WTC11 (cell line): ENCODE results near the gene CHMP1B. TPM values are rescaled to one million over a fixed set of nuclear protein-coding genes. Genes with fewer than 3 reads are reported as not detected.
A peak's percentile ranks its signal among the peaks of the same experiment; 100 is the strongest.

Experiments
- ATAC-seq: fragments of 200-7000 bp; cut with Tn5 transposase; 2 replicates; pipeline ENCODE4 v1.10.0; 2021; ENCODE audit warnings: mild to moderate bottlenecking, moderate library complexity
- CTCF ChIA-PET: fragments of 300-600 bp; sonication (Branson Sonifier 250); formaldehyde crosslinking; loops from one replicate; lab custom pipeline; 2021; ENCODE audit warnings: antibody characterized with exemption; lab: Charles Lee
- POLR2A ChIA-PET: fragments of 350-600 bp; sonication (Branson Sonifier 250); formaldehyde crosslinking; loops from one replicate; lab custom pipeline; 2021; ENCODE audit warnings: antibody characterized with exemption; lab: Charles Lee
- DNase-seq: peaks from one replicate; pipeline ENCODE4 v3.0.0; 2021; ENCODE audit warnings: low spot score
- H3K27ac Mint-ChIP-seq: 2 replicates; pipeline ENCODE4 v1.8.0; 2021; ENCODE audit warnings: mixed read lengths
- H3K27me3 Mint-ChIP-seq: 2 replicates; pipeline ENCODE4 v1.8.0; 2021; ENCODE audit warnings: low read depth, mild to moderate bottlenecking, moderate library complexity, mixed read lengths
- H3K36me3 Mint-ChIP-seq: 2 replicates; pipeline ENCODE4 v1.8.0; 2021; ENCODE audit warnings: mixed read lengths
- H3K4me1 Mint-ChIP-seq: 2 replicates; pipeline ENCODE4 v1.8.0; 2022; ENCODE audit warnings: mixed read lengths
- H3K4me3 Mint-ChIP-seq: 2 replicates; pipeline ENCODE4 v1.8.0; 2021; ENCODE audit warnings: mild to moderate bottlenecking, moderate library complexity, mixed read lengths
- H3K9me3 Mint-ChIP-seq: 2 replicates; pipeline ENCODE4 v1.8.0; 2021; ENCODE audit warnings: mixed read lengths
- GABPB1 ChIP-seq: sonication (generic); formaldehyde crosslinking; IDR thresholded peaks from 2 replicates; pipeline ENCODE4 v1.8.1; 2023; ENCODE audit warnings: mild to moderate bottlenecking, missing genetic modification reagents
- JUN ChIP-seq: sonication (generic); formaldehyde crosslinking; IDR thresholded peaks from 2 replicates; pipeline ENCODE4 v1.8.0; 2023; ENCODE audit warnings: mild to moderate bottlenecking, missing genetic modification reagents
- ZNF671 ChIP-seq: fragments of 250-450 bp; sonication (Bioruptor Pico); IDR thresholded peaks from 2 replicates; pipeline ENCODE4 v1.8.0; 2021; ENCODE audit warnings: mild to moderate bottlenecking
- total RNA-seq: library from RNA; stranded (reverse); gene quantifications from 3 replicates; pipeline ENCODE4 v1.2.3, GENCODE V29; 2021
- TF ChIP-seq, protein P1 (sequence below): sonication (generic); formaldehyde crosslinking; IDR thresholded peaks from 2 replicates; pipeline ENCODE4 v1.8.1; 2022; ENCODE audit warnings: missing genetic modification reagents, borderline replicate concordance
- TF ChIP-seq, protein P2 (sequence below): sonication (generic); formaldehyde crosslinking; IDR thresholded peaks from 2 replicates; pipeline ENCODE4 v1.8.0; 2022; ENCODE audit warnings: missing genetic modification reagents
- TF ChIP-seq, protein P3 (sequence below): sonication (generic); formaldehyde crosslinking; IDR thresholded peaks from 2 replicates; pipeline ENCODE4 v1.8.1; 2023; ENCODE audit warnings: mild to moderate bottlenecking, moderate library complexity, missing genetic modification reagents
- TF ChIP-seq, protein P4 (sequence below): sonication (generic); formaldehyde crosslinking; IDR thresholded peaks from 2 replicates; pipeline ENCODE4 v1.8.1; 2023; ENCODE audit warnings: mild to moderate bottlenecking, missing genetic modification reagents, borderline replicate concordance
- TF ChIP-seq, protein P5 (sequence below): fragments of 200-600 bp; IDR thresholded peaks from 2 replicates; pipeline ENCODE4 v1.8.0; 2022; ENCODE audit warnings: antibody characterized with exemption
- TF ChIP-seq, protein P6 (sequence below): sonication (generic); formaldehyde crosslinking; IDR thresholded peaks from 2 replicates; pipeline ENCODE4 v1.8.0; 2022; ENCODE audit warnings: mild to moderate bottlenecking, missing genetic modification reagents

The CHMP1B gene
- total RNA-seq, 1 experiment from 2014 or later = 37.2 TPM

DNA sequence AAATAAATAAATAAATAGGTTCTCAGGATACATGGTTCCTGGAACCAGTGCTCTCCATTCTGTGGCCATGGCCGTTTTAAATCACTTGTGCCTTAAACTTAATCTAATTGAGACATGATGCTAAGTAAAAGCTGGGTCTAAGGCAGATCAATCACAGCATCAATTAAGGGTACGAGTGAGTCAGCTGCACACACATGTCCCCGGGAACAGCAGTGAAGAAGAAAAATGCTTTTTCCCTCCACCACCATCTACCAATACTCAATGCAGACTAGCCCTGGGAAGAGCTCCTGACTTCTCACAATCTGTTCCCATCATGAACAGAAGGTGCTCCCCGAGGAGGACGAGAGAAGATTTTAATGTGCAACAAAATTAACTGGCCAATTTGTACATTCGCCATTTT is 6.8 kb upstream of the CHMP1B start:
- ATAC-seq = no peak
- Mint-ChIP-seq H3K27ac (peak overlapping the region; percentile 60; the same call in 1 of the 2 replicates), H3K4me3 (no peak overlapping the region), H3K9me3 (no peaks in the 10 kb centered on the region), H3K27me3 (no peaks in the 10 kb centered on the region), H3K36me3 (no peaks in the 10 kb centered on the region), H3K4me1 (peaks cover 7% of the 10 kb centered on the region)
- TF ChIP-seq GABPB1 (CRISPR knock-in tag) (no peak), ZNF671 (no peak)
- TF ChIP-seq, protein P1, sequence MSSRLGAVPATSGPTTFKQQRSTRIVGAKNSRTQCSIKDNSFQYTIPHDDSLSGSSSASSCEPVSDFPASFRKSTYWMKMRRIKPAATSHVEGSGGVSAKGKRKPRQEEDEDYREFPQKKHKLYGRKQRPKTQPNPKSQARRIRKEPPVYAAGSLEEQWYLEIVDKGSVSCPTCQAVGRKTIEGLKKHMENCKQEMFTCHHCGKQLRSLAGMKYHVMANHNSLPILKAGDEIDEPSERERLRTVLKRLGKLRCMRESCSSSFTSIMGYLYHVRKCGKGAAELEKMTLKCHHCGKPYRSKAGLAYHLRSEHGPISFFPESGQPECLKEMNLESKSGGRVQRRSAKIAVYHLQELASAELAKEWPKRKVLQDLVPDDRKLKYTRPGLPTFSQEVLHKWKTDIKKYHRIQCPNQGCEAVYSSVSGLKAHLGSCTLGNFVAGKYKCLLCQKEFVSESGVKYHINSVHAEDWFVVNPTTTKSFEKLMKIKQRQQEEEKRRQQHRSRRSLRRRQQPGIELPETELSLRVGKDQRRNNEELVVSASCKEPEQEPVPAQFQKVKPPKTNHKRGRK (CRISPR knock-in tag) = no peak
- TF ChIP-seq, protein P2, sequence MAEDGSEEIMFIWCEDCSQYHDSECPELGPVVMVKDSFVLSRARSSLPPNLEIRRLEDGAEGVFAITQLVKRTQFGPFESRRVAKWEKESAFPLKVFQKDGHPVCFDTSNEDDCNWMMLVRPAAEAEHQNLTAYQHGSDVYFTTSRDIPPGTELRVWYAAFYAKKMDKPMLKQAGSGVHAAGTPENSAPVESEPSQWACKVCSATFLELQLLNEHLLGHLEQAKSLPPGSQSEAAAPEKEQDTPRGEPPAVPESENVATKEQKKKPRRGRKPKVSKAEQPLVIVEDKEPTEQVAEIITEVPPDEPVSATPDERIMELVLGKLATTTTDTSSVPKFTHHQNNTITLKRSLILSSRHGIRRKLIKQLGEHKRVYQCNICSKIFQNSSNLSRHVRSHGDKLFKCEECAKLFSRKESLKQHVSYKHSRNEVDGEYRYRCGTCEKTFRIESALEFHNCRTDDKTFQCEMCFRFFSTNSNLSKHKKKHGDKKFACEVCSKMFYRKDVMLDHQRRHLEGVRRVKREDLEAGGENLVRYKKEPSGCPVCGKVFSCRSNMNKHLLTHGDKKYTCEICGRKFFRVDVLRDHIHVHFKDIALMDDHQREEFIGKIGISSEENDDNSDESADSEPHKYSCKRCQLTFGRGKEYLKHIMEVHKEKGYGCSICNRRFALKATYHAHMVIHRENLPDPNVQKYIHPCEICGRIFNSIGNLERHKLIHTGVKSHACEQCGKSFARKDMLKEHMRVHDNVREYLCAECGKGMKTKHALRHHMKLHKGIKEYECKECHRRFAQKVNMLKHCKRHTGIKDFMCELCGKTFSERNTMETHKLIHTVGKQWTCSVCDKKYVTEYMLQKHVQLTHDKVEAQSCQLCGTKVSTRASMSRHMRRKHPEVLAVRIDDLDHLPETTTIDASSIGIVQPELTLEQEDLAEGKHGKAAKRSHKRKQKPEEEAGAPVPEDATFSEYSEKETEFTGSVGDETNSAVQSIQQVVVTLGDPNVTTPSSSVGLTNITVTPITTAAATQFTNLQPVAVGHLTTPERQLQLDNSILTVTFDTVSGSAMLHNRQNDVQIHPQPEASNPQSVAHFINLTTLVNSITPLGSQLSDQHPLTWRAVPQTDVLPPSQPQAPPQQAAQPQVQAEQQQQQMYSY = no peak
- TF ChIP-seq, protein P3, sequence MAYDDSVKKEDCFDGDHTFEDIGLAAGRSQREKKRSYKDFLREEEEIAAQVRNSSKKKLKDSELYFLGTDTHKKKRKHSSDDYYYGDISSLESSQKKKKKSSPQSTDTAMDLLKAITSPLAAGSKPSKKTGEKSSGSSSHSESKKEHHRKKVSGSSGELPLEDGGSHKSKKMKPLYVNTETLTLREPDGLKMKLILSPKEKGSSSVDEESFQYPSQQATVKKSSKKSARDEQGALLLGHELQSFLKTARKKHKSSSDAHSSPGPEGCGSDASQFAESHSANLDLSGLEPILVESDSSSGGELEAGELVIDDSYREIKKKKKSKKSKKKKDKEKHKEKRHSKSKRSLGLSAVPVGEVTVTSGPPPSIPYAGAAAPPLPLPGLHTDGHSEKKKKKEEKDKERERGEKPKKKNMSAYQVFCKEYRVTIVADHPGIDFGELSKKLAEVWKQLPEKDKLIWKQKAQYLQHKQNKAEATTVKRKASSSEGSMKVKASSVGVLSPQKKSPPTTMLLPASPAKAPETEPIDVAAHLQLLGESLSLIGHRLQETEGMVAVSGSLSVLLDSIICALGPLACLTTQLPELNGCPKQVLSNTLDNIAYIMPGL = no peak
- TF ChIP-seq, protein P4, sequence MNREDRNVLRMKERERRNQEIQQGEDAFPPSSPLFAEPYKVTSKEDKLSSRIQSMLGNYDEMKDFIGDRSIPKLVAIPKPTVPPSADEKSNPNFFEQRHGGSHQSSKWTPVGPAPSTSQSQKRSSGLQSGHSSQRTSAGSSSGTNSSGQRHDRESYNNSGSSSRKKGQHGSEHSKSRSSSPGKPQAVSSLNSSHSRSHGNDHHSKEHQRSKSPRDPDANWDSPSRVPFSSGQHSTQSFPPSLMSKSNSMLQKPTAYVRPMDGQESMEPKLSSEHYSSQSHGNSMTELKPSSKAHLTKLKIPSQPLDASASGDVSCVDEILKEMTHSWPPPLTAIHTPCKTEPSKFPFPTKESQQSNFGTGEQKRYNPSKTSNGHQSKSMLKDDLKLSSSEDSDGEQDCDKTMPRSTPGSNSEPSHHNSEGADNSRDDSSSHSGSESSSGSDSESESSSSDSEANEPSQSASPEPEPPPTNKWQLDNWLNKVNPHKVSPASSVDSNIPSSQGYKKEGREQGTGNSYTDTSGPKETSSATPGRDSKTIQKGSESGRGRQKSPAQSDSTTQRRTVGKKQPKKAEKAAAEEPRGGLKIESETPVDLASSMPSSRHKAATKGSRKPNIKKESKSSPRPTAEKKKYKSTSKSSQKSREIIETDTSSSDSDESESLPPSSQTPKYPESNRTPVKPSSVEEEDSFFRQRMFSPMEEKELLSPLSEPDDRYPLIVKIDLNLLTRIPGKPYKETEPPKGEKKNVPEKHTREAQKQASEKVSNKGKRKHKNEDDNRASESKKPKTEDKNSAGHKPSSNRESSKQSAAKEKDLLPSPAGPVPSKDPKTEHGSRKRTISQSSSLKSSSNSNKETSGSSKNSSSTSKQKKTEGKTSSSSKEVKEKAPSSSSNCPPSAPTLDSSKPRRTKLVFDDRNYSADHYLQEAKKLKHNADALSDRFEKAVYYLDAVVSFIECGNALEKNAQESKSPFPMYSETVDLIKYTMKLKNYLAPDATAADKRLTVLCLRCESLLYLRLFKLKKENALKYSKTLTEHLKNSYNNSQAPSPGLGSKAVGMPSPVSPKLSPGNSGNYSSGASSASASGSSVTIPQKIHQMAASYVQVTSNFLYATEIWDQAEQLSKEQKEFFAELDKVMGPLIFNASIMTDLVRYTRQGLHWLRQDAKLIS (CRISPR knock-in tag) = no peak
- TF ChIP-seq, protein P5, sequence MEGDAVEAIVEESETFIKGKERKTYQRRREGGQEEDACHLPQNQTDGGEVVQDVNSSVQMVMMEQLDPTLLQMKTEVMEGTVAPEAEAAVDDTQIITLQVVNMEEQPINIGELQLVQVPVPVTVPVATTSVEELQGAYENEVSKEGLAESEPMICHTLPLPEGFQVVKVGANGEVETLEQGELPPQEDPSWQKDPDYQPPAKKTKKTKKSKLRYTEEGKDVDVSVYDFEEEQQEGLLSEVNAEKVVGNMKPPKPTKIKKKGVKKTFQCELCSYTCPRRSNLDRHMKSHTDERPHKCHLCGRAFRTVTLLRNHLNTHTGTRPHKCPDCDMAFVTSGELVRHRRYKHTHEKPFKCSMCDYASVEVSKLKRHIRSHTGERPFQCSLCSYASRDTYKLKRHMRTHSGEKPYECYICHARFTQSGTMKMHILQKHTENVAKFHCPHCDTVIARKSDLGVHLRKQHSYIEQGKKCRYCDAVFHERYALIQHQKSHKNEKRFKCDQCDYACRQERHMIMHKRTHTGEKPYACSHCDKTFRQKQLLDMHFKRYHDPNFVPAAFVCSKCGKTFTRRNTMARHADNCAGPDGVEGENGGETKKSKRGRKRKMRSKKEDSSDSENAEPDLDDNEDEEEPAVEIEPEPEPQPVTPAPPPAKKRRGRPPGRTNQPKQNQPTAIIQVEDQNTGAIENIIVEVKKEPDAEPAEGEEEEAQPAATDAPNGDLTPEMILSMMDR = no peak
- TF ChIP-seq, protein P6, sequence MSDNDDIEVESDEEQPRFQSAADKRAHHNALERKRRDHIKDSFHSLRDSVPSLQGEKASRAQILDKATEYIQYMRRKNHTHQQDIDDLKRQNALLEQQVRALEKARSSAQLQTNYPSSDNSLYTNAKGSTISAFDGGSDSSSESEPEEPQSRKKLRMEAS (CRISPR knock-in tag) = no peak
- CTCF ChIA-PET = interaction anchor here (1.4 kb wide), 1 partner anchor 83 kb away, joined by 3 read pairs; no protein-coding TSS in a partner anchor
- POLR2A ChIA-PET = no interaction called here
- no peak for DNase-seq

DNA sequence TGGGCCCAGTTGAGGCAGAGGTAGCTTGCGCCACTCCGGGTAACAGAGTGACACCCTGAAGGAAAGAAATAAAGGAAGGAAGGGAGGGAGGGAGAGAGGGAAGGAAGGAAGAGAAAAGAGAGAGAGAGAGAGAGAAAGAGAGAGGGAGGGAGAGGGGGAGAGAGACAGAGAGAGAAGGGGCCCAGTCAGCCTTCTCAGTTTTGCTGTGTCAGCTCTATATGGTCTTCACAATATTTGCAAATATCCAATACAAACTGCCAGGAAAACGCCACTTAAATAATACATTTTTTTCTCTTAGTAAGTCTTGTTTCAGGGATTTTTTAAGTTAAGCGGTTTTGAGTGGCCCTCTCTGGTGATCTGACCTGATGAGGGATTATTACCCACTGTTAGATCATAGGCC is 5.6 kb upstream of the CHMP1B start:
- ChIA-PET POLR2A (no interaction called here), CTCF (interaction anchor here (1.4 kb wide), 1 partner anchor 85 kb away, joined by 3 read pairs; no protein-coding TSS in a partner anchor)
- H3K27me3 Mint-ChIP-seq = no peaks in the 10 kb centered on the region
- H3K4me1 Mint-ChIP-seq = peaks cover 11% of the 10 kb centered on the region
- H3K27ac Mint-ChIP-seq = 0 out of 2 replicates have a peak overlapping the region, but pooled peaks have one; percentile 21
- H3K9me3 Mint-ChIP-seq = no peaks in the 10 kb centered on the region
- TF ChIP-seq JUN (CRISPR knock-in tag) = no peak
- H3K4me3 Mint-ChIP-seq = no peak overlapping the region
- no peaks in the 10 kb centered on the region for H3K36me3 Mint-ChIP-seq
- no peak for ATAC-seq
- no peak for DNase-seq
